Right lobe of liver (tissue), 4 donors: ENCODE measurements around the gene TRA2A.

Experiments
- POLR2A ChIP-seq: fragments of 450-650 bp; IDR thresholded peaks from one replicate; pipeline ENCODE4 v1.6.1; 2017; ENCODE audit warnings: antibody characterized with exemption, mild to moderate bottlenecking
- TF ChIP-seq, protein P1 (sequence below), 4 donors: fragments of 200-600 bp in 3 of 4; fragments of 450-650 bp in 1 of 4; IDR thresholded peaks; one replicate each; pipeline versions ENCODE4 v1.5.1 to v1.8.0; 2016 to 2022; ENCODE audit warnings: antibody characterized with exemption in 4 of 4, mild to moderate bottlenecking in 2 of 4
- donor health status: DM: no; HTN: no; CAD: no.
- donor health status: DM: no; HTN: no; CAD: no.
- donor health status: DM: no; HTN: yes; CAD: no.

DNA sequence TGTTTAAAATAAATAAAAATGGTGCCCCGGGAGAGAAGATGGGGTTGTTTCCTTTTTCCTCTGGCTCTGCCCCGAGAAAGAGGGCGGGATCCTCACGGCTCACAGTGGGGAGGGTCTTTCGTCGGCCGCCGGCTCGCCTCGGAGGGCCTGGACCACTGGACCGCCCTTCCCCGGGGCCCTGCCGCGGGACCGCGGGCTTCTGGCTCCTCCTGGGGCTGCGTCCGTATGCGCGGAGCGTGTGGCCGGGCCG lies 58.0 kb downstream of the TRA2A start:
- TF ChIP-seq, protein P1, sequence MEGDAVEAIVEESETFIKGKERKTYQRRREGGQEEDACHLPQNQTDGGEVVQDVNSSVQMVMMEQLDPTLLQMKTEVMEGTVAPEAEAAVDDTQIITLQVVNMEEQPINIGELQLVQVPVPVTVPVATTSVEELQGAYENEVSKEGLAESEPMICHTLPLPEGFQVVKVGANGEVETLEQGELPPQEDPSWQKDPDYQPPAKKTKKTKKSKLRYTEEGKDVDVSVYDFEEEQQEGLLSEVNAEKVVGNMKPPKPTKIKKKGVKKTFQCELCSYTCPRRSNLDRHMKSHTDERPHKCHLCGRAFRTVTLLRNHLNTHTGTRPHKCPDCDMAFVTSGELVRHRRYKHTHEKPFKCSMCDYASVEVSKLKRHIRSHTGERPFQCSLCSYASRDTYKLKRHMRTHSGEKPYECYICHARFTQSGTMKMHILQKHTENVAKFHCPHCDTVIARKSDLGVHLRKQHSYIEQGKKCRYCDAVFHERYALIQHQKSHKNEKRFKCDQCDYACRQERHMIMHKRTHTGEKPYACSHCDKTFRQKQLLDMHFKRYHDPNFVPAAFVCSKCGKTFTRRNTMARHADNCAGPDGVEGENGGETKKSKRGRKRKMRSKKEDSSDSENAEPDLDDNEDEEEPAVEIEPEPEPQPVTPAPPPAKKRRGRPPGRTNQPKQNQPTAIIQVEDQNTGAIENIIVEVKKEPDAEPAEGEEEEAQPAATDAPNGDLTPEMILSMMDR (IDR thresholded peaks at IDR 0.05), result no peak
- TF ChIP-seq POLR2A, result no peak
